NCI-H2107 treated with DMSO at 0.1 percent for 48 hours (cell line): ENCODE data around the gene KRTAP10-12.

Experiments
- DNase-seq: peaks from one replicate; lab custom pipeline; 2025; ENCODE audit not compliant: unreplicated experiment; lab: John Stamatoyannopoulos, UW

Gene KRTAP10-12

DNA sequence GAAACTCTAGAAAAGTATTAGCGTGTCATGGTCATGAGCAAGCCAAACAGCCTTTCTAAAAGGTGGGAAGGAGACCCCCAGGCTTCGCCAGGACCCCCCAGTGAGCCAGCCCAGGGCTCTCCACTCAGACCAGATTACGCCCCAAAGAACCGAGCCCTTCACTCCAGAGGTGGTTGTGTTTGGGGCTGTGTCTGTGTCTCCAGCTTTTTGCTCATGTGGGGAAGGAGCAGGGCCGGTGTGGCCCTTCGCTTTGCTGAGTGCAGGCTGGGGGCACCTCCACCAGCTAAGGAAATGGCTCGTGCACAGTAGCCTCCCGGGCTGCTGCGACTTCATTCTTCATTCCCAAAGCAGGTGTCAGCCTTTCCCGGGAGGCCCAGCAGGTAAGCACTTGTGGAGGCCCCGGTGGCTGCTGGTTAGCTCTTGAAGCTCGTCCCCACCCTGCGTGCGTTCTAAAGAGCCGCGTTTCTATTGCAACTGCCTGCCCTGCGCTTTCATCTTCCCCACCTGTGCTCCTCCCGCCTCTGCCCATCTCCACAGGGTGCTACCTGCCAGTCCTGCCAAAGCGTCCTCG lies 13.9 kb downstream of the KRTAP10-12 start:
- DNase-seq: peak; percentile 95

DNA sequence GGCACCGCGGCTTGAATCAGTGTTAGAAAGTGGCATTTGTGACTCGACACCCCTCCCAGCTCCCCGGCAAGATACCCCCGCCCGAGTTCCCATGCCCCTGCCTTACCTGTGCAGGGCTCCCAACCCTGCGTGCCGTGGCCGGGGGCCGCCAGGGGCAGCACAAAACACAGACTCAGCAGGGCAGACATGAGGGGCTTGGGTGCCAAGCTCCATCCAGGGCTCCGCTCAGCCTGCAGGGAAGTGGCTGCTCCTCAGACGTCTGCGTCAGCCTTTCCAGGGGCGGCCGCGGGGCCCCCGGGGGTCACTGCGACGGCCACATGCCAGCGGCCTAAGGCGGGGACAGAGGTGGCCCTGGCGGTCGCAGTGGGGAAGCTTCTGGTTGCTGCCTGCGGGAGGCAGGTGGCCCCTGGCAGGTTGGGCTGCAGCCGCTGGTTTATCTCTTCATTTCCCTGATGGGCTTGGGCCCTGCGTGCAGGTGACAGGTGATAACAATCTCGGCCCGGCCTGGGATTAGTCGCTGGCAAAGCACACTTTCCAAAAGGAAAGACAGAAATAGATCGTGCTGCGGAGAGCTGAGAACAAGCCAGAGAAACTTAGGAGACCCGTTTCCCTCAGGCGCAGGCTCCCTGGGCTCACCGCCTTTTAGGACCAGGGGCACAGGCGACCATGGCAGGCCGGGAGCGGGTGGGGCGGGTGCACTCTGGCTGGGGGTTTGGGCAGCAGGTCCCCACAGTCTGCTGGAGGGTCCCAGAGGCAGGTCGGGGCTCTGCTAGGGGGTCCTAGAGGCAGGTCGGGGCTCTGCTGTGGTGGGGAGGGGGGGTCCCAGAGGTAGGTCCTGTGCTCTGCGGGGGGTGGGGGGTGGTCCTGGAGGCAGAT lies 14.6 kb downstream of the KRTAP10-12 start, which contains the start of gene TSPEAR:
Gene TSPEAR, minus strand, starts transcription at position 246 of the 876 bp plus-strand sequence. Its CDS starts 58 bp downstream, at position 188.
- DNase-seq: peak; percentile 67

DNA sequence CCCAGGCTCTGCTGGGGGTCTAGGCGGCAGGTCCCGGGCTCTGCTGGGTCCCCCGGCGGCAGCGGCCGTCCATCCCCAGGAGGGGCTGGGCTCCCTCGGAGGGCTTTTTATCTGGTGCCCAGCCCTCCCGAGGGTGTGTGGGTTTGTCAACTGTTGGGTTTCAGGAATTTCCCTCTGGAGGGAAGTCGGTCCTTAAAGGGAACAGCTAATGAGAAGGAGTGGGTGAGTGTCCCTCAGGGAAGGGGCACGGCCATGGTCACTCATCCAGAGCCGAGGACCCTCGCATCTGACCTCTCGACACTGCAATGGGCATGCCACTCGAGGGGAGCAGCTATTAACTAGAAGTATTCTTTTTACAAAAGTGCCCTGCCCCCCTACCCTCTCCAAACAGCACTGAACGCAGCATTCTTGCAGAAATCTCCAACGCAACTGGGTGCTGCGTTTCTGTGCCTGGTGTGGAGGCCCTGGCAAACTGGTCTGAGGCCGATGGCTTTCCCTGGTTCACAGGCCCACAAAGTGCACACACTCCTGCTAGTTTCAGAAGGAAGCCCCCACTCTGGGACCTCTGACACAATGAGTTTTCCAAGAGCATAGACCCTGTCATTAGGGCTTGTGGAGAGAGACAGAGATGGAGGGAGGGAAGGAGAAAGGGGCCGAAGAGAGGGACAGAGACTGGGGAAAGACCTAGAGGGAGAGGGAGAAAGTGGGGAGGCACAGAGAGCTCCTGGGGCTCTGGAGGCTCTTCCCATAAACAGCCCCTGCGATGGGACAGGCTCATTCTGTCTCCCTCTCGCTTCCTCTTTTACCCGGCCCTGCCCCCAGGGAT lies 15.4 kb downstream of the KRTAP10-12 start:
- no peak for DNase-seq

DNA sequence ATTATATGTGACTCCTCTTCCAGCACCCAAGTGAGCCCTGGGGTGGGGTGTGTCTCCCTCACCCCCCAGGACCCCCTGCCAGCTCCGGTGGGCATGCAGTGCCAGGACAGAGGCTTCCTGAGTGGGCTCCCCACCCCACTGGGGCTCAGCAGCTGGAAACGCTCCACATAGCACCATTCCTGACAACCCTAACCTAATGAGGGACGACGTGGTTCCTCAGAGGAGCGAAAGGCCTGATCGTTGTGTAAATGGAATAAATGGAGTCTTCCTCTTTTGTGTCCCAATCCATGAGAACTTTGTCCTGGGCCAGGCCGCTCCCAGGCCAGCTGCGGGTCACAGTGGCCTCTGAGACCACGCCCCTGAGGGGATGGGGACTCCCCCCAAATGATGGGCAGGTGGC lies 16.2 kb downstream of the KRTAP10-12 start:
- no peak for DNase-seq

DNA sequence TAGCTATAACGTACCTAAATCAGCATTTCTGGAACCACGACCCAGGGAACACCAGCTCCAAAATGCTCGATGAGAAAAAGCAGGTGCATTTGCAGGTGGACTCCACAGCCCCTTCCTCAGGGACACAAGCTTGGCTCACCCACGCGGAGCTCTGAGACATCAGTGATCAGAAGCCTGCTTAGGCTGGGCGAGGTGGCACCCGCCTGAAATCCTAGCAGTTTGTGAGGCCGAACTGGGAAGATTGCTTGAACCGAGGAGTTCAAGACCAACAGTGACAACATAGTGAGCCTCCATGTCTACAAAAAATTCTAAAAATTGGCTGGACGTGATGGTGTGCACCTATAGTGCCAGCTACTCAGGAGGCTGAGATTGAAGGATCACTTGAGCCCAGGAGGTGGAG lies 16.9 kb downstream of the KRTAP10-12 start:
- DNase-seq: no peak

DNA sequence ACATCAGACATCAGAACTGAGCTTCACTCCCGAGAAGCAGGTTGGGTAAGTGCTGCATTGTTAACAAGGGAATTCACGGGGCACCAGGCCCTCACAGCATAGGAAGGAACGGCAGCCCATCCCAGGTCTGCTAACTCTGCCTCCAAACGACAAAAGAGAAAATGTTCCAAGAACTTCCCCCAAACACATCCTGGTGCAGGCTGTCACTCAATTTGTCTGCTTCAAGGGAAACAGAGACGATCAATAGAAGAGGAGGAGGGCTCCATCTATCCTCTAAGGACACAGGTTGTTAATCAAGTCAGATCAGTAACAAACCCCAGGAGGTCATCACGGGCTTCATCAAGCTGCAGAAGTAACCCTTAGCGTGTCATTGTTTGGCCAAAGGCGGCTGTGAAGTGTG lies 17.9 kb downstream of the KRTAP10-12 start:
- no peak for DNase-seq

DNA sequence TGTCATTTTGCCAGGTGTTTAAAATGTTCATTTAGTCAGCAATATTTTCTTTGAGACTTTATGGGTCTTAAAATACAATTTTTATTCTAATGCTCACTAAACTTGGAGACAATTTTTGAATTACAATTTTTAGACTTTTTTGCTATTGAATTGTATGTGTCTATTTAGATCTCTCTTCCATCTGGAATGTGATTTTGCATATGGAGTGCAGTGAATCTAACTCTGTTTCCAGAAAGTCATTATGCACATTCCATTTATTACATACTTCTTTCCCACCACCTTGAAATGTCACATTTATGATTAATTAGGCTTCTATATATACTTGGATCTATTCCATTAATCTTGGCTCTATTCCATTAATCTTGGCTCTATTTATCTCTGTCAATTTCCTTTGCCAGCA lies 20.0 kb downstream of the KRTAP10-12 start:
- no peak for DNase-seq

DNA sequence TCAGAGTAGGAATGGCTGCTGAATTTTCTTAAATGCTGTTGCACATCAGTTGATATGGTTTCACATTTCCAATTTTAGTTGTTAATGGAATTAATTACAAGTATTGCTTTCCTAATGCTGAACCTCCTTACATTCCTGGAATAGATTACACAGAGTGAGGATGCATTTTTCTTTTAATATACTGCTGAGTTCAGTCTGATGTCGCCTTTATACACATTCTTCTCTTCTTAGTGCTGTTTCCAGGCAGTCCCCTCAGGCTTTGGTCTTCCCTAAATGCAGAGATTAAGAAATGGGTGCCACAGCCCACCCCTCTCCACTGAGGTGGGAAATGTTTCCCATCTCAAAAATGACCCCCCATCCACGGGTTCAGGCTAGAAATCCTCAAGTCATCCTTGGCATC lies 21.1 kb downstream of the KRTAP10-12 start:
- DNase-seq: no peak

DNA sequence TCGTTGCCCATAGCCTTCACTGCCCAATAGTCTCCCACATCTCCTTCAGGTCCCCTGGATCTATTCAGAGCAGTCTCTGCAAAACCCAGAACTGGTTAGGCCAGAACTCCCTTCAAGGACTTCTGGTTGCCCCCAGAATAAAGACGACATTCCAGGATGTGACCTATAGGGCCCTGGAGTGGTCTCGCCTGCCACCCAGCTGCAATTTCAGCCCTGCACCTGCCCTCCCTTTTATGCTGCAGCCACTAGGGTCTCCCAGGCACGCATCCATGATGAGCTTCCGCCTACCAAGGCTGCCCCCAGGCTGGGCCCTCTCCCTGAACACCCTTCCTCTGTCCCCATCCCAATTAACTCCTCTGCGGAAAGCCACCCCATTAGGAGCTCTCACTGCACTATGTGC lies 21.6 kb downstream of the KRTAP10-12 start:
- DNase-seq: no peak

DNA sequence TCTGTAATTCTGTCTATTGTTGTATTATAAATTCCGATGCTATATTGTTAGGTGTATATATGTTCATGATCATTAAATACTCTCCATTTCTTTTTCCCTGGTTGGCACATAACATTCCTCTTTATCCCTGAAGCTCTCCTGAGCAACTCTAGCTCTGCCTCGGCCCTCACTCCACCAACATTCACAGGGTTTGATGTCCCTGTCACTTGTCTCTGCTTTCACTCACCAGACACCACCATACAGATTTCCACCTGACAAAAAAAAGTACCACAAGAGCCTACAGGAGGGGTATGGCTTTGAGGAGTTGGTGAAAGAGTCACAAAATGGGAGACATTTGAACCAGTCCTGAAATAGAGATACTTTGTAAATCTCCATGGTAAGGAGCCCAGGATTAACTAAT lies 23.2 kb downstream of the KRTAP10-12 start:
- DNase-seq: no peak

DNA sequence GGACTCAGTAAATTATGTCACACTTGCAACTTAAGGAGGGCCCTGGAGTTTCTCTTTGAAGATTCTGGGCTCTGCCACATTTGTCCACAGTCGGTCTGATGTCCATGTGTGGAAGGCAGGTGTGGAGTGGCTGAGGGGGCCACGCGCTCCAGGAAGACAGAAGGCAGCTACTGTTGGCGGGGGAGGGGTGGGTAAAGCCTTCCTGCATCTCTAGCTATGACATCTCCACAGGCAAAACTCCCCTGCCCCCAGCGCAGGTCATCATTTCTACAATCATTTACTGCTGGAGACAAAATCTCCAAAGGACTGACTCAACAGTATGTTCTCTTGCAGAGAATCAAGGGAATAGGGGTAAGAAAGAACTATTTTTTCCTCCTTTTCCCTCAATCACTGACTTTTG lies 25.8 kb downstream of the KRTAP10-12 start:
- DNase-seq: no peak

DNA sequence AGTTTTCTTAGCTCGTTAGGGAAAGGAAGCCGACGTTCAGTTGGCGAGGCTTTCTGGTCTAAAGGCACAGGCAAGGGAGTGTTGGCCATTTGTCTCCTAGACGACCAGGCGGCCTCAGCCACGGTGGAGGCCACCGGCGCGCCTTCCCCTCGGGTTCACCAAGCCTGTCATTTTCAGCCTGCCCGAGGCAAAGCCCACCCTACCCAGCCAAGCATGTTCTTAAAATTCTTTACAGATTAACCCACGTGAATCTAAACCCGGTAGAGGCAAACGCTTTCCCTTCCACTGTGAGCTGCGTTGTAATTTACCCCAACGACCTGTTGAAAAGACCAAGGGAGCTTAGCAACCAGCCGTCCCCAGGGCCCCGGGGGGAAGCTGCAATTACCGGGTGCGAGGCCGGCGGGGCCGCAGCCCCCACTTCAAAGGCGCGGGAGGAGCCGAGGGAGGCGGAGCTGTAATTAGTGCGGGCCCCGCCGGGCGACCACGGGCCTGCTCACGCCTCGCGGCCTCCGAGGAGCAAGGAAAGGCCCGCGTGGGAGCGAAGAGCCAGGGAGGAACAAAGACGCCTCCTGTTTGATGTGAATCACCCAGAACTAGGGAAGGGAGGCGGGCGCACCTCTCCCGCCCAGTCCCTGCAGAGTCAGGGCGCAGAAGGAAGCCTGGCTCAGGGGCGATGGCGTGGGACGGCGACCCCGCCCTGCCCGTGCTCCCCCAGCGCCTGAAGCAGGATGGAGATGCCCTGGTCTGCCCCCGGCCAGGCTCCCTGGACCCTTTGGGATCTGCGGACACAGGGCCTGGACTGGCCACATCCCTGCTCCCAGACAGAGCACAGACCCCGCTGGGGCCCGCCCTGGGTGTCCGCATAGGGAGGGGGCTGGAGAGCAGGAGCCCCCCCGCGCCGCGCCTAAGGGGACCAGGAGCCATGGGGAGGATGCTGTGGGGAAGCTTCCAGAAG lies 26.5 kb downstream of the KRTAP10-12 start:
- DNase-seq: no peak

DNA sequence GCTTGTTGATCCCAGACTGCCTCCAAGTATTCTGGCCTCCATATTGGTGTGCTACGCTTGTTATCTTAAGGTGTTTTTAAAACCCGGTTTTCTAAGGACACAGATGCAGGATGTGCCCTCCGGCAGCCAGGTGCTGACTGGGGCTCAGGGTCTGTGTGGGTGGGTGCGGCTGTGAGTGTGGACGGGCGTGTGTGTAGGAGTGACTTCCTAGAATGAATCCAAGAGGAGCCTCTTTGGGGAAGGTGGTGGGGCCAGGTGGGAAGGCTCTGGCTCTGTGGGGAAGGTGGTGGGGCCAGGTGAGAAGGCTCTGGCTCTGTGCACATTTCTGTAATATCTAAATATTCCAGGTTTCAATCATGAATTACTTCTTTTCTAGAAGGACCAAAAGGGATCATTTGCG lies 27.2 kb downstream of the KRTAP10-12 start:
- no peak for DNase-seq

DNA sequence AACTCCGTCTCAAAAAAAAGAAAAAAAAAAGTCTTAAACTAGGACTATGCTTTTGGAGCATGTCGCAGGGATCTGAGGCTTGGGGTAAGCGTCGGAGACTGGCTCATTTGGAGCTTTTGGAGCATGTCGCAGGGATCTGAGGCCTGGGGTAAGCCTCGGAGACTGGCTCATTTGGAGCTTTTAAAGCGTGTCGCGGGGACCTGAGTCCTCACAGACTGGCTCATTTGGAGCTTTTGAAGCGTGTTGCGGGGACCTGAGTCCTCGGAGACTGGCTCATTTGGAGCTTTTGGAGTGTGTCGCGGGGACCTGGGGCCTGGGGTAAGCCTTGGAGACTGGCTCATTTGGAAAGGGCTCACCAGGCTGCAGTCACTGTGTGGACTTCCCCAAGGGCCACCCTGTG lies 28.0 kb downstream of the KRTAP10-12 start:
- no peak for DNase-seq

DNA sequence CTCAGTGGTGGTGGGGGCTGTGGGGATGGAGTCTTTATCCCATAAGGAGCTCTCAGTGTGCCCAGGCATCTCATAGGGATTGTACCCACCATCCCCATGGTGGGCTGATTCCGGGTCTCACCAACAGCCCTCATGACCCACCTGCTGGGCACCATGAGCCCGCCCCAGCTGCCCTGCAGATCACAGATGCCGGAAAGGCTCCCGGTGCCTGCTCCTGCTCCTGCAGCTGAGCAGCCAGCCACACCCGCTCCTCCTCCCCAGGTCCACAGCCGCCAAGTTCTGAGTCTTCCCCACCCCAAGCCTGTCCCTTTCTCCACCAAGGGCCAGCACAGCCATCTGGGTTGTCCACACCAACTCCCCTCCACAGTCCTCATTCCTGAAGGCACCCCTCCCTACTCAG lies 29.9 kb downstream of the KRTAP10-12 start:
- DNase-seq: no peak

DNA sequence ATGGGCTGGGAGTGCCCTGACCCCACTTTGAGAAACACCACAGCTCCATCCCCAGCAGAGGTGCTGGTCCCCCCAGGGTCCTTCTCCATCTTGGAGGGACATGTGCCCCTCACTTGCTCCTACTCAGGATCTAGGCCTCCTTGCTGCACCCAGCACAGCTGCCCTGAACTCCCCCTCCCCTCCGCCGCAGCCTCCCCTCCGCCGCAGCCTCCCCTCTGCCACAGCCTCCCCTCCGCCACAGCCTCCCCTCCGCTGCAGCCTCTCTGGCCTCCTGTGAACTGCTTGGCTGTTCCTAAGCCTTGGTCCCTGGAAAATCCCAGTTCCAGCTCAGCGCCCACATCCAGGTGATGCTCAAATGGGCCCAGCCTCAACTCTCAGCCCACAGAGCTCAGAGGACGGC lies 30.3 kb downstream of the KRTAP10-12 start:
- DNase-seq: no peak

DNA sequence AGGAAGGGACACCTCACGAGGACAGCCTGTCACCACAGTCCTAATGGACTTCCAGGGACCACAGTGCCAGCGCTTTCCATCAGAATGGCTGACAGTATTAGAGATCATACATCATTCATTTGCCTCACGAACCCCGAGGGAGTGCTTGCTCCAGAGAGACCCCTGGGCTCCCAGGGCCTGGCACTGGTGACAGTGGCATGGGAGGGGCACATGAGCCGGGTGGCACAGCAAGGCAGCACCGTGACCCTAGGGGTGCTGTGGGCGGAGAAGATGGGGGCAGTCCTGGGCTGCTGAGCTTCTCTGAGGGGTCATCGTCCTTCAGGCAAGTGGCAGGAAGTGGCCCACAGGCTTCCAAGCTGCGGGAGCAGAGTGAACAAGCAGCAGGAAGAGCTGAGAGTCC lies 30.8 kb downstream of the KRTAP10-12 start:
- DNase-seq: no peak

DNA sequence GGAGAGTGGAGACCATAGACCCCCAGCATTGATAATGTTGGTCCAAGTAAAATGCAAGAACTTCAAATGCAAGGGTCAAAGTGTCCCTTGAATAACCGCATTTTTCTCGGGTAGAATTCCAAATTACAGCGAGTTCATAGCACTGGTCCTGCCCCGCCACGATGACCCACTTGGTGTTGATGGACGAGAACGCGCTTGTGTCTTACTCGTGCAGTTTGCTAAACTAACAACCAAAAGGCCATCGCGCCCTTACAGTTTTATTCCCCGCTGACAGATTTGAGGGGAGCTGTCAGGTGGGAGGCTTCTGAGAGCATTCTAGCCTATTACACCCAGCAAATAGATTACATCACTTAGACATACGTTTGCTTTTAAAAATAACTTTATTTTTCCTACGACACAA lies 31.7 kb downstream of the KRTAP10-12 start:
- DNase-seq: no peak

DNA sequence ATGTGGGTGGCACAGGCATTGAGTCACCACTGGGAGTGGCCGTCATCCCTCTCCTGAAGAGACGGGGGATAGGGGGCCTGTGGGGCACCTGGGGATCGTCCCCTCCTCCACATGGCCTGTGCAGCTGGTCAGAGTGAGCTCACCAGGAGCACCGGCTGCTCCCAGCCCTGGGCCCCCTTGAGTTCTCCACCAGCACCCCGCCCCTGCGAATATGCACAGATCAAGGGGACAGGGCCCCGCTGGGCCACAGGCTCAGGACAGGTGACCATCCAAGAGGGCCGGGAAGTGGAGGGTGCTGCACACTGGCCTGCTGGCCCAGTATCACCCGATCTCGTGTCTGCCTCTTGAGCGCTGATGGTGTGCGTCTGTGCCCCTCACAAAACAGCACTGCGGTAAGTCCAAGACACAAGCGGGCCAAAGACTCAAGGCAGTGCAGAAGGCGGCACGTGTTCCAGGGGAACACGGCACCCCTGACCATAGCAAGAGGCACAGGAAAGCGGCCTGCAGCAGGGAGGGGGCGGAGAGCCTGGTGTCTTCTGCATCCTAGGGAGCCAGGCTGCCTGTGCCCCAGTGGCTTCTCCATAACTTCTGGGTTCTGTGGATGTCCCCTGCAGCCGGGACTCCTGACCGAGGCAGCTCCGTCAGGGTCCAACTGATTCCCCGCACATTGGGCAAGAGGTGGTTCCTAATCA lies 32.5 kb downstream of the KRTAP10-12 start:
- no peak for DNase-seq

DNA sequence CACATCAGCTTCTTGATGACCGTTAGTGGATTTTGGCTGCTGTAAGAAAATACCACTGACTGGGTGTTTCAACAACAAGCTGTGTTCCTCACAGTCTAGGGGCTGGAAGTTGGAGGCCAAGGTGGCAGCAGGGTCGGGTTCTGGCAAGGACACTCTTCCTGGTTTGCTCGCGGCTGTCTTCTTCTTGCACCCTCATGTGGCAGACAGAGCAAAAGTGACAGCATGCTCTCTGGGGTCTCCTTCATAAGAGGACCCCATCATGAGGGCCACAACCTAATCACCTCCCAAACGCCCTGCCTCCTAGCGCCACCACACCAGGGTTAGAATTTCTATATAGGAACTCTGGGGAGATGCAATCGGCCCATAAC lies 33.0 kb downstream of the KRTAP10-12 start:
- no peak for DNase-seq
